ENCODE measurements around the gene DDIT4. TPM values are rescaled to one million over a fixed set of nuclear protein-coding genes. Genes with fewer than 3 reads are reported as not detected.
"Not testable (repeated sequence)": the region's sequence is repeated elsewhere in the genome, so short reads cannot be mapped to it uniquely, and the experiment has no call there.

DDIT4 gene
- total RNA-seq, 1 donor from 2014 or later = 153 TPM

- Mint-ChIP-seq H3K36me3 (ENCODE audit: unreplicated experiment) (no peaks in the 10 kb centered on the region), H3K4me3 (ENCODE audit: unreplicated experiment) (no peak overlapping the region), H3K4me1 (ENCODE audit: low read depth, unreplicated experiment) (no peaks in the 10 kb centered on the region), H3K27ac (ENCODE audit: unreplicated experiment) (no peak overlapping the region), H3K27me3 (ENCODE audit: unreplicated experiment) (no peaks in the 10 kb centered on the region), H3K9me3 (ENCODE audit: unreplicated experiment) (peaks cover 2% of the 10 kb centered on the region)
- TF ChIP-seq CTCF (IDR thresholded peaks at IDR 0.05; ENCODE audit: partially characterized antibody, unreplicated experiment) = no peak
- no peak for DNase-seq
These were observed 17.4 kb downstream of the DDIT4 start for GRCh38 chr10:72291019-72291532.

GRCh38 chr10:72292223-72292691, 18.5 kb downstream of the DDIT4 start:
- DNase-seq = no peak
- Mint-ChIP-seq H3K36me3 (ENCODE audit: unreplicated experiment) (no peaks in the 10 kb centered on the region), H3K27me3 (ENCODE audit: unreplicated experiment) (no peaks in the 10 kb centered on the region), H3K27ac (ENCODE audit: unreplicated experiment) (no peak overlapping the region), H3K4me3 (ENCODE audit: unreplicated experiment) (no peak overlapping the region), H3K9me3 (ENCODE audit: unreplicated experiment) (peaks cover 2% of the 10 kb centered on the region), H3K4me1 (ENCODE audit: low read depth, unreplicated experiment) (no peaks in the 10 kb centered on the region)
- TF ChIP-seq CTCF (IDR thresholded peaks at IDR 0.05; ENCODE audit: partially characterized antibody, unreplicated experiment) = no peak

GRCh38 chr10:72295330-72295910, 21.7 kb downstream of the DDIT4 start:
- DNase-seq = no peak
- H3K4me3 Mint-ChIP-seq (ENCODE audit: unreplicated experiment) = peak overlapping the region; percentile 52
- H3K36me3 Mint-ChIP-seq (ENCODE audit: unreplicated experiment) = no peaks in the 10 kb centered on the region
- H3K27ac Mint-ChIP-seq (ENCODE audit: unreplicated experiment) = no peak overlapping the region
- no peaks in the 10 kb centered on the region for H3K27me3 Mint-ChIP-seq (ENCODE audit: unreplicated experiment)
- H3K9me3 Mint-ChIP-seq (ENCODE audit: unreplicated experiment) = peaks cover 2% of the 10 kb centered on the region
- H3K4me1 Mint-ChIP-seq (ENCODE audit: low read depth, unreplicated experiment) = peaks cover 5% of the 10 kb centered on the region
- no peak for TF ChIP-seq CTCF (IDR thresholded peaks at IDR 0.05; ENCODE audit: partially characterized antibody, unreplicated experiment)

- not testable (repeated sequence) for H3K36me3 Mint-ChIP-seq (ENCODE audit: unreplicated experiment); H3K9me3 Mint-ChIP-seq (ENCODE audit: unreplicated experiment); DNase-seq; H3K4me1 Mint-ChIP-seq (ENCODE audit: low read depth, unreplicated experiment); H3K27me3 Mint-ChIP-seq (ENCODE audit: unreplicated experiment)
- Mint-ChIP-seq H3K27ac (ENCODE audit: unreplicated experiment) (peak overlapping the region; percentile 17), H3K4me3 (ENCODE audit: unreplicated experiment) (peak overlapping the region; percentile 73)
These were observed 23.1 kb downstream of the DDIT4 start for GRCh38 chr10:72296829-72297280.

- H3K36me3 Mint-ChIP-seq (ENCODE audit: unreplicated experiment) = no peaks in the 10 kb centered on the region
- no peak for TF ChIP-seq CTCF (IDR thresholded peaks at IDR 0.05; ENCODE audit: partially characterized antibody, unreplicated experiment)
- DNase-seq = no peak
- peaks cover 2% of the 10 kb centered on the region for H3K9me3 Mint-ChIP-seq (ENCODE audit: unreplicated experiment)
- peak overlapping the region; percentile 17 for H3K27ac Mint-ChIP-seq (ENCODE audit: unreplicated experiment)
- H3K4me3 Mint-ChIP-seq (ENCODE audit: unreplicated experiment) = peak overlapping the region; percentile 73
- H3K4me1 Mint-ChIP-seq (ENCODE audit: low read depth, unreplicated experiment) = peaks cover 5% of the 10 kb centered on the region
- H3K27me3 Mint-ChIP-seq (ENCODE audit: unreplicated experiment) = no peaks in the 10 kb centered on the region
These were observed 23.6 kb downstream of the DDIT4 start for GRCh38 chr10:72297281-72297804.
